CD4-positive, alpha-beta T cell treated with Interleukin-1 beta for 1 hour (primary cell): ENCODE measurements around the gene FBXW4.

Experiments
- DNase-seq, 2 donors: peaks; one replicate each; pipeline ENCODE4 v3.0.0-alpha.2; 2020 to 2022

The FBXW4 gene

GRCh38 chr10:101578803-101579515, 116.0 kb downstream of the FBXW4 start:
- DNase-seq: no peak

GRCh38 chr10:101578192-101578591, 116.8 kb downstream of the FBXW4 start:
- DNase-seq: no peak

- DNase-seq: no peak
Measured at GRCh38 chr10:101577121-101577871, 117.7 kb downstream of the FBXW4 start.

GRCh38 chr10:101576211-101576863, 118.6 kb downstream of the FBXW4 start:
- no peak for DNase-seq

GRCh38 chr10:101575580-101576210, 119.3 kb downstream of the FBXW4 start:
- no peak for DNase-seq

- DNase-seq: no peak
Measured at GRCh38 chr10:101575091-101575490, 119.9 kb downstream of the FBXW4 start.

GRCh38 chr10:101573885-101574753, 120.9 kb downstream of the FBXW4 start:
- DNase-seq: no peak

GRCh38 chr10:101572785-101573184, 122.2 kb downstream of the FBXW4 start:
- no peak for DNase-seq

- no peak for DNase-seq
Measured at GRCh38 chr10:101572126-101572525, 122.8 kb downstream of the FBXW4 start.

- no peak for DNase-seq
Measured at GRCh38 chr10:101571271-101571925, 123.6 kb downstream of the FBXW4 start.

- DNase-seq: no peak
Measured at GRCh38 chr10:101570428-101571270, 124.3 kb downstream of the FBXW4 start.

- DNase-seq: peak; percentile 78 to 79
Measured at GRCh38 chr10:101569622-101570427, 125.1 kb downstream of the FBXW4 start.

- no peak for DNase-seq
Measured at GRCh38 chr10:101569323-101569621, 125.7 kb downstream of the FBXW4 start.

GRCh38 chr10:101568054-101568745, 126.8 kb downstream of the FBXW4 start:
- DNase-seq: no peak

- DNase-seq: no peak
Measured at GRCh38 chr10:101567165-101568006, 127.6 kb downstream of the FBXW4 start.

GRCh38 chr10:101566333-101567164, 128.4 kb downstream of the FBXW4 start:
- DNase-seq: no peak

GRCh38 chr10:101565936-101566332, 129.0 kb downstream of the FBXW4 start:
- no peak for DNase-seq
